Activated CD4-positive, alpha-beta T cell treated with anti-CD3 and anti-CD28 coated beads, Interleukin-2, amount 50 U/mL, for 1 hour (primary cell): ENCODE measurements around the gene IL13.

Experiments
- DNase-seq: peaks from one replicate; pipeline ENCODE4 v3.0.0-alpha.2; 2020

The IL13 gene

GRCh38 chr5:132673488-132673887 is 15.5 kb downstream of the IL13 start:
- DNase-seq: no peak

GRCh38 chr5:132673939-132674630 is 16.1 kb downstream of the IL13 start, which contains the start of gene IL4:
Gene IL4, plus strand, starts transcription at chr5:132673989. Its CDS starts 62 bp downstream, at chr5:132674051.
- DNase-seq: no peak

- DNase-seq: no peak
These were observed 16.9 kb downstream of the IL13 start for GRCh38 chr5:132674671-132675506.

- DNase-seq: no peak
These were observed 18.1 kb downstream of the IL13 start for GRCh38 chr5:132675936-132676689.

DNA sequence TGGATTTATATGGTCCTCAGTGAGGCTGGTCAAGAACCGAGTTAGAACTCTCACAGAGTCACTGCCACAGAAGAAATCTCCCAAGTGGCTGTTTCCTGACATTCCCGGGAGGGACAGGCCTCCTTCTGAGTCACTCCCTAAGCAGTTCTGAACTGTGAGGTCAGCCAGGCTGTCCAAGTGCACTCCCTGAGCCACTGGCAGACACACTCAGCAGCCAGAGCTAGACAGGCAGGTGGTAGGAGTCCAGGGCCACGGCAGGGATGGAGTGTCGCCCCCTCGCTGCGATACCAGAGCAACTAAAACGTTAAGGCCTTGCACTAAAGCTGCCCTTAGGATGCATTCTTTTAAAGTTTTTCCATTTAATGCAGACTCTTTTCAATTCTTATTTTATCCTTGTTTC is 19.2 kb downstream of the IL13 start:
- DNase-seq: no peak

- no peak for DNase-seq
These were observed 19.9 kb downstream of the IL13 start for GRCh38 chr5:132677682-132678400.

GRCh38 chr5:132678735-132679134 is 20.8 kb downstream of the IL13 start:
- no peak for DNase-seq

DNA sequence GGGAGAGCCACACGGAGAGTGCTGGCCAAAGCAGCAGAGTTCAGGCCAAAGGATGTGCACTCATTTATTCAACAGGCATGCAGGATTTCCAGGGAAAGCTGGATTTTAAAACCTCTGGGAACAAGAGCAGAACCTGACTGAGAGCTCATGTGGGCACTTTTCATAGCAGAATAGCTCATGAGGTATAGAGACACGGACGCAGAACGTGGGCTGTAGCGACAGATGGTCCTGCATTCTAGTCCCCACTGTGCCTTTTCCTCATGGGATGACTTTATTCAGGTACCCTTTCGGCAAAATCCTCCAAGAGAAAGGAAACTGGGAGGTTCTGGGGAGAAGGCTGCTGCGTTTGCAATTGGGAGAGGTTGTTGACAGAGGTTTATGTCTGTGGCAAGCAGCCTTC is 21.2 kb downstream of the IL13 start:
- no peak for DNase-seq

DNA sequence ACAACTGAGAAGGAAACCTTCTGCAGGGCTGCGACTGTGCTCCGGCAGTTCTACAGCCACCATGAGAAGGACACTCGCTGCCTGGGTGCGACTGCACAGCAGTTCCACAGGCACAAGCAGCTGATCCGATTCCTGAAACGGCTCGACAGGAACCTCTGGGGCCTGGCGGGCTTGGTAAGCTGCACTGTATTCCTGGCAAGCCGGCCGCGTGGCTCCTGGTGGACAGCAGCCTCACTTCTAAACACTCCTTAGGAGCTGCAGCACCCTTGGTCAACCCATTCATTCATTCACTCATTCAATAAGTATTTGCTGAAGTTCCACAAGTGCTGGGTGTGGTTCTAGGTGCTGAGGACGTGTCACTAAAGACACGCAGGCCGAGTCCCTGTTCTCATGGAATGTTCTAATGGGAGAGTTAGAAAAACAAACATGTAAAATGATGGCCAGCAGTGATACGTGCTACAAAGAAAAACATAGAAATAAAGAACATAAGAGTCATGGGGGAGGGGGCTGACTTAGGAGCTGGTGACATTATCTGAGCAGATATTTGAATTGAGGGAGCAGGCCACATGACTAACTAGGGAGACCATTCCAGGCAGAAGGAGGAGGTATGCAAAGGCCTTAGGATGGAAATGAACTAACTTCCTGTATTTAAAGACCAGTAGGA is 21.9 kb downstream of the IL13 start:
- DNase-seq: no peak

- DNase-seq: no peak
These were observed 23.0 kb downstream of the IL13 start for GRCh38 chr5:132680780-132681475.

GRCh38 chr5:132681476-132681831 is 23.5 kb downstream of the IL13 start:
- no peak for DNase-seq

- no peak for DNase-seq
These were observed 24.0 kb downstream of the IL13 start for GRCh38 chr5:132681983-132682382.

DNA sequence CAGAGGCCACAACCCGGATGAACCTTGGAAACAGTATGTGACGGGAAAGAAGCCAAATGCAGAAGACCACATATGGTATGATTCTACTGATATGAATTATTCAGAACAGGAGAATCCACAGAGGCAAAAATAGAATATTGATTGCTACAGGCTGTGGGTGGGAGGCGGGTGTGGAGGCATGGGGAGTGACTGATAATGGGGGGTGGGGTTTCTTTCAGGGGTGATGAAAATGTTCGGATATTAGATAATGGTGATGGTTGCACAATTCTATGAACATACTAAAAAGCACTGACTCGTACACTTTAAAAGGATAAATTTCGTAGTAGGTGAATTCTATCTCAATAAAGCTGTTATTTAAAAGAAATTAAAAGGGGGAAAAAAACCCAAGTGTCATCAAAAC is 26.5 kb downstream of the IL13 start:
- DNase-seq: no peak

DNA sequence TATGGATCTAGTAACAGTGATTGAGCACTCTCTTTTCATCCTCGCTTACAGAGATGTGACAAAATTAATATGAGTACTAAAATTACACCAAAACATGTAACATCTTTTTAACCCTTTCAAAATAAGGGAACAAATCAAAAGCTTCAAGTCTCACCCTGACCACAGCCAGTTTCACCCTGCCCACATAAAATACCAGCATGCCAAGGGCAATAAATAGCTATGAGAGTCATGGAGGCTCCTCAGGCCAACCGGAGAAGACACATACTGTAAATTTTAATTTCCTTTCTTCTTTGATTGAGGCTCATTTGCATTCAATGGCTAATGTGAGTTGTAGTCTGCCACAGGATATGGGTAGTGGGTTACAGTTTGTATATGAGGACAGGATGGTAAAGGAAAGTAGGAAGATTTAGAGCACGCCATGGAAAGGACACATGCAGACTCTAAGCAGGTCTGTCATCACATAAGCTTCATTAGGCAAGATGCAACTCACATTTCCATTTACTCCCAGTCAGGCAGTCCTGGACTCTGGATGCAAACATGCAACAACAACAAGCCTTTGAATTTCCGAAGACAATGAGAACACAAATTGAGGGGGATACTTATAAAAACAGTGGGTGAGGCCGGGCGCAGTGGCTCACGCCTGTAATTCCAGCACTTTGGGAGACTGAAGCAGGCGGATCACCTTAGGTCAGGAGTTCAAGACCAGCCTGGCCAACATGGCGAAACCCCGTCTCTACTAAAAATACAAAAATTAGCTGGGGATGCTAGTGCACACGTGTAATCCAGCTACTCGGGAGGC is 27.1 kb downstream of the IL13 start:
- DNase-seq: no peak

DNA sequence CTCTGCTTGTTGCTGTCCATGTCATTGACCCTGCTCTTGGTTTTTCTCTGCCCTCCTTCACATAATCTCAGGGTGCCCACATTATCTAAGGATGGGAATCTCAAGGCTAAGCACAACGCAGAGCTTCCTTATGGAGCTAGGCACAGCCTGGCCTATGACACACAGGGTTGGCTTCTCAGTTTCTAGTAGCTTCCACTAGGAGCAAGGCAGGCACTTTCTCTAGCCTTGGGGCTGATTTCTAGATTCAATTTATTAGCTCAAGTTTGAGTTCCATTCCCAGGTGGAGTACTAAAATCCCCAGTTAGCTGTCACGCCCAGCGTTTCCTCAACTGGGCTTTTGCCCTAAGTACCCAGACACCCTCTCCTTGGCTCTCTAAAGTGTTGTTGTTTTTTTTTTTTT is 28.2 kb downstream of the IL13 start:
- DNase-seq: no peak

- peak; percentile 31 for DNase-seq
These were observed 30.0 kb downstream of the IL13 start for GRCh38 chr5:132687995-132688394.

DNA sequence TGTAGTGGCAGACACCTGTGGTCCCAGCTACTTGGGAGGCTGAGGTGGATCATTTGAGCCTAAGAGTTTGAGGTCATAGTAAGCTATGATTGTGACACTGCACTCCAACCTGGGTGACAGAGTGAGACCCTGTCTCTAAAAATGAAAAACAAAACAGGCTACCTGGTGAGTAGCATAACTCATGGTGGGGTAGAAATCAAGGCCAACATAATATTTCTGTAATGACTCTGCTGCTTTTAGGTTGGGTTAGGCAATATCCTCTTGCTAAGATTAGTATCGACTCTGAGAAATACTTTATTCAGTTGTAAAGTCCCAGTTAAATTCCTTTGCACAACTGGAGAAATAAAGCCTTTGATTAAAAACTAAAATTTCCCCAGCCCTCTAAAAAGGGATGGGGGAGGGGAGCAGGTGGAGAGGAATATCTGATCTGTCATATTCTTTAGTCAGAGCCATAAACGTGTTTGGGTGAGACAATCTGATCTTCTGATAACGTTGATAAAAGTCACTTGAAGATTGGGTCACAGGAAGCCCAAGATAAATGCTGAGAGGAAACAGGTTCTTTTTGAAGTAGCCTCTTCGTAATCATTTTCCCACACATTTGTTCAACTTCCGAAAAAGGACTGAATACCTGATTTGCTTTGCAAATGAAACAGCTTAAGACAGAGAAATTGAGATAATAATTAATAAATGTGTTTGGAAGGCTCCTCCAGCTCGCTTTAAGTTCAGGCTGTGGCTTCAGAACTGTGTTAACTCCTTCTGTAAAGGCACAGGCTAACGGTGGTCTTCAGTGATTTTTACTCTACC is 30.8 kb downstream of the IL13 start:
- peak; percentile 9 for DNase-seq

DNA sequence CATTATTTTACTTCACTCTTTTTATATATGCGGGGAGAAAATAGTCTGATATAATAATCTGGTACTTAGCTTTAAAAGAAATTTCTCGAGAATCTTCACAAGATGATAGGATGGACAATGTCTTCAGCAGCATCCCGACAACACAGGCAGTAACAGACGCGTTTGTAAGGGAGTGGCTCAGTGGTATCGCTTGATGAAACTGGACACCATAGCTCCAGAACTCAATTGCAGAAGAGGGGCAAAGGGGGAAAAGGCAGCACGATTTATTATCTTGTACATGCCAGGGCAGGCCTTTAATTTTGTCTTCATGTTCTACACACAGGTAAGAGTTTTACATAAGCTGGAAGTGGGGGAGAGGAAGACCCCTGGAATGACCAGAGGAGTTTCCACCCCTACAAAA is 31.5 kb downstream of the IL13 start:
- no peak for DNase-seq

GRCh38 chr5:132690156-132690555 is 32.2 kb downstream of the IL13 start:
- DNase-seq: no peak
